Epithelial cell of esophagus (primary cell): ENCODE measurements around the gene PSPN.

ENCODE experiments used
- DNase-seq: peaks from one replicate; pipeline ENCODE4 v3.0.0; 2010; ENCODE audit warnings: low read depth
- H3K4me3 ChIP-seq: 2 replicates; pipeline ENCODE4 v1.5.1; 2011; ENCODE audit warnings: mild to moderate bottlenecking, low read length, control low read depth
- TF ChIP-seq, protein P1 (sequence below): IDR thresholded peaks from 2 replicates; pipeline ENCODE4 v1.5.1; 2011; ENCODE audit warnings: low read depth, mild to moderate bottlenecking, low read length, control low read depth, inconsistent platforms; ENCODE audit not compliant: insufficient read depth; ENCODE audit errors: missing control alignments

PSPN gene

DNA sequence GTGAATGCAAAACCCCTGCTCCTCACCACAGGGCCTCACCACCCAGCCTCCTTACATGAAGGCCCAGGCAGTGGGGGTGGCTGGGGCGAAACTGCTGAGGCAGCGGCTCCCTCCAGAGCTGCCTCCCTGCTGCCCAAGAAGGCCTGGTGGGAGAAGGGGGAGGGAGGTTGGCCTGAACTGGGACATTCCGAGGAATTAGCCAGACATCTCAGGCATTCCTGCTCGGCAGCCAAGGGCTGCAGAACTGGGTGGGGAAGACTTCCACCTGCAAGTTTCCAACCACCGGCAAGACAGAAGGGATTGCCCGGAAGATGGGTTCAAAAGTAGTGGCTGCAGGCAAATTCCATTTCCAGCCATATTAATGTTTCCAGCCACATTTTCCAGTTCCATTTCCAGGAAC is 2.3 kb upstream of the PSPN start:
- no peak overlapping the region for H3K4me3 ChIP-seq
- no peak for DNase-seq
- TF ChIP-seq, protein P1, sequence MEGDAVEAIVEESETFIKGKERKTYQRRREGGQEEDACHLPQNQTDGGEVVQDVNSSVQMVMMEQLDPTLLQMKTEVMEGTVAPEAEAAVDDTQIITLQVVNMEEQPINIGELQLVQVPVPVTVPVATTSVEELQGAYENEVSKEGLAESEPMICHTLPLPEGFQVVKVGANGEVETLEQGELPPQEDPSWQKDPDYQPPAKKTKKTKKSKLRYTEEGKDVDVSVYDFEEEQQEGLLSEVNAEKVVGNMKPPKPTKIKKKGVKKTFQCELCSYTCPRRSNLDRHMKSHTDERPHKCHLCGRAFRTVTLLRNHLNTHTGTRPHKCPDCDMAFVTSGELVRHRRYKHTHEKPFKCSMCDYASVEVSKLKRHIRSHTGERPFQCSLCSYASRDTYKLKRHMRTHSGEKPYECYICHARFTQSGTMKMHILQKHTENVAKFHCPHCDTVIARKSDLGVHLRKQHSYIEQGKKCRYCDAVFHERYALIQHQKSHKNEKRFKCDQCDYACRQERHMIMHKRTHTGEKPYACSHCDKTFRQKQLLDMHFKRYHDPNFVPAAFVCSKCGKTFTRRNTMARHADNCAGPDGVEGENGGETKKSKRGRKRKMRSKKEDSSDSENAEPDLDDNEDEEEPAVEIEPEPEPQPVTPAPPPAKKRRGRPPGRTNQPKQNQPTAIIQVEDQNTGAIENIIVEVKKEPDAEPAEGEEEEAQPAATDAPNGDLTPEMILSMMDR, result no peak

DNA sequence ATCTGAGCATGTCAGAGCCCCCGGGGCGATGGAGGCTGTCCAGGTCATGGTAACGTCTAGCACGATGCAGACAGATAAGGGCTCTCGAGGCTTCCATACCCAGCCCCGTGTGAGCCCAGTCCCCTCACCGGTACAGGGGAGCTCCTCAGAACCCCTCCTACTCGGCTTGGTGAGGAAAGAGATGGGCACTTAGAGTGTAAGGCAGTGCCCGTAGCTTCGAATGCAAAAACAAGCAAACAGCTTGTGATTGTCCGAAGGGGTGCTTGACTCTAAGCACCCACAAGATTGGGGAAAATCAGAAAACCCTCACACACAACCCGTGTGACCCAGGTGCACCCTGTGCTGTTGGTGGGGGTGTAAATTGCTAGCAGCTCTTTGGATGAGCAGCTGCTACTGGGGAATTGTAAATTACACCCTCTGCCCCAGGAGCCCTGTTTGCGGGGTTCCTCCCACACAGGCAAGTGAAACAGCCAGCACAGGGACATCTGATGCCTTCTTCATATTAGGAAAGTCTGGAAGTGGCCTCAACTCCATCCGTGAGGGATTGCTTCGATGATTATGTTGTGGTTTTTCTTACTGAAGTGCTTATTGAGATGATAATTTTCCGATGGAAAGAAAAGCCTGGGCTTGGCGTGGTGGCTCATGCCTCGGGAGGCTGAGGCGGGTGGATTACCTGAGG is 918 bp upstream of the PSPN start:
- no peak overlapping the region for H3K4me3 ChIP-seq
- no peak for DNase-seq
- TF ChIP-seq, protein P1, result no peak

DNA sequence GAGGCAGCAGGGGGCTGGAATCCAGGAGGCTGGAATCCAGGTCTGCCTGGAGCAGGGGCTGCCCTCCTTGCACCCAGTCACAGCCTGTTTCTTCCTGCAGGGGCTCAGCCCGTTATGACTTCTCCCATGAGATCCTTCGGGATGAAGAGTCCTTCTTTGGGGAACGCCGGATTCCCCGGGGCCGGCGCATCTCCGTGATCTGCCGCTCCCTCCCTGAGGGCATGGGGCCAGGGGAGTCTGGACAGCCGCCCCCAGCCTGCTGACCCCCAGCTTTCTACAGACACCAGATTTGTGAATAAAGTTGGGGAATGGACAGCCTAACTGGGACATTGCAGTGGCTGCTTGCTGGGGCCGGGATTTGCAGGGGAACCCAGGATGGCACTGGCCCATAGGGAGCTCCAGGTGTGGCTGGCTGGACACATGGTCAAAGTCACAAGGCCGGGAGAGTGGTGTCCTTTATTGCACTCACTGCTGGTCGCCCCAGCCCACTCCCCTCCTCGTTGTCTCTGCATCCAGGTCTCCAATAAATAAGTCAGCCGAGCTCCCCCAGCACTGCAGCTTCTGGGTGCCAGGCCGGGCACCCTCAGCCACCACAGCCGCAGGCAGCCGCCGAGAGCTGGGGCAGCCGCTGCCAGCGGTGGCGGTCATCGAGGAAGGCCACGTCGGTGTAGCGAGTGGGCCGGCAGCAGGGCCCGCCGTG is 872 bp downstream of the PSPN start:
- TF ChIP-seq, protein P1, result no peak
- no peak overlapping the region for H3K4me3 ChIP-seq
- DNase-seq, result no peak

DNA sequence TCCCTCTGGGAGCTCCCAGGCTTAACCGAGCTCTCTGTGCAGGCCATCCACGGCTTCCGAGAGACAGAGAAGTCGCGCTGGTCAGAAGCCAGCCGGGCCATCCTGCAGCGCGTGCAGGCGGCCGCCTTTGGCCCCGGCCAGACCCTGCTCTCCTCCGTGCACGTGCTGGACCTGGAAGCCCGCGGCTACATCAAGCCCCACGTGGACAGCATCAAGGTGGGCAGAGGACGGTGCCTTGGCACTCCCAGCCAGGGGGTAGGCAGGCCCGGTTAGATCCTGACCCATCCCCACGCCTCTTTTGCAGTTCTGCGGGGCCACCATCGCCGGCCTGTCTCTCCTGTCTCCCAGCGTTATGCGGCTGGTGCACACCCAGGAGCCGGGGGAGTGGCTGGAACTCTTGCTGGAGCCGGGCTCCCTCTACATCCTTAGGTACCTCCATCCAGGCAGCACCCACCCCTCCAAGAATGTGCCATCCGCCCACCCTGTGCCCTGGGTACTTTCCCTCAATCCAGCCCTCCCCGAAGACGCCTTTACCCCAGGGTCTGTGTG is 1.5 kb downstream of the PSPN start:
- DNase-seq, result no peak
- TF ChIP-seq, protein P1, result no peak
- H3K4me3 ChIP-seq, result peak overlapping the region; percentile 54

DNA sequence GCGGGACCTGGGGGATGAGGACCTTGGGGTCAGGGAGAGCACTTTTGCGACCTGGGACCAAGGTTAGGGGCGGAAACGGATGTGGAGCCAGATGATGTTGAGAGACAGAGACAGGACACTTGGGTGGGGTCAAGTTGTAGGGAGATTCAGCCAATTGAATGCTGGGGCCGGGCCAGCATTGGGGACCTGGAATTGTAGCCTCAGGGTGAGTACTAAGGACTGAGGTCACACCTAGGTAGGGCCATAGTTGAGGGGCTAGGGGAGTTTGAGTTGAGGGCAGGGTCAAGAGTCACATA is 2.0 kb downstream of the PSPN start:
- peak overlapping the region; percentile 54 for H3K4me3 ChIP-seq
- TF ChIP-seq, protein P1, result no peak
- no peak for DNase-seq

DNA sequence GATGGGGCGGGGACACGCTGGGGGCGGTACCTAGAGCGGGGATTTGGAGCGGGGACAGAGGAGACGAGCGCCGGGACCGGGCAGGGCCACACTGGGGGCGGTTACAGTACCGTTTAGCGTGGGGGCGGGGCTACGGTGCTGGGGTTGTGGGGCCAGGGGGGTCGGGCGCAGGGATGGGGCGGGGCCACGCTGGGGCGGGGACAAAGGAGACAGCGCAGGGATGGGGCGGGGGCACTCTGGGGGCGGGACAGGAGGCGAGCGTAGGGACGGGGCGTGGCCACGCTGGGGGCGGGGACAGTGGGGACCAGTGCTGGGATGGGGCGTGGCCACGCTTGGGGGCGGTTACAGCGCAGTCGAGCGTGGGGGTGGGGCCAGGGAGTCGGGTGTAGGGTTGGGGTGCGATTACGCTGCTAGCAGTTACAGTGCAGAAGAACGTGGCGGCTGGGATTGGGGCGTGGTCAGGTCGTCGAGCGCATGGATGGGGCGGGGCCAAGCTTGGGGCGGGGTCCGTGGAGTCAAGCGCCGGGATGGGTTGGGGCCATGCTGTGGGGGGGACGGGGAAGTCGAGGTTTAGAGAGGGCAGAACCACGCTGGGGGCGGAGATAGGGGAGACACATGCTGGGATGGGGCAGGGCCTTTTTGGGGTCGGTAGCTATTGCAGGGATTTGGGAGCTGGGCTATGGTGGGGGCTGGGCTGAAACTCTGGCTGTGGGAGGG is 2.5 kb downstream of the PSPN start:
- TF ChIP-seq, protein P1, result no peak
- peak overlapping the region; percentile 72 for H3K4me3 ChIP-seq
- DNase-seq, result peak; percentile 99
